Hepatocyte (in vitro differentiated cells): ENCODE measurements around the gene HTN1. TPM values are rescaled to one million over a fixed set of nuclear protein-coding genes. Genes with fewer than 3 reads are reported as not detected.
"Not testable (repeated sequence)": the region's sequence is repeated elsewhere in the genome, so short reads cannot be mapped to it uniquely, and the experiment has no call there.

Experiments used
- DNase-seq: peaks from one replicate; pipeline ENCODE4 v3.0.0-alpha.2; 2016; ENCODE audit warnings: low spot score
- H2AFZ ChIP-seq: fragments of 200-600 bp; sonication (generic); 2 replicates; pipeline ENCODE4 v1.6.0; 2016; ENCODE audit warnings: antibody characterized with exemption, mild to moderate bottlenecking
- H3K27ac ChIP-seq: fragments of 200-600 bp; sonication (generic); 2 replicates; pipeline ENCODE4 v1.5.1; 2016; ENCODE audit warnings: mild to moderate bottlenecking
- H3K27me3 ChIP-seq: fragments of 200-600 bp; sonication (generic); 2 replicates; pipeline ENCODE4 v1.6.1; 2016
- H3K36me3 ChIP-seq: fragments of 200-600 bp; sonication (generic); replicated peaks from 2 replicates; pipeline ENCODE4 v1.5.1; 2016; ENCODE audit warnings: low read depth; ENCODE audit not compliant: insufficient read depth
- H3K4me1 ChIP-seq: fragments of 200-600 bp; sonication (generic); 2 replicates; pipeline ENCODE4 v1.5.1; 2016; ENCODE audit warnings: mild to moderate bottlenecking, moderate library complexity; ENCODE audit not compliant: insufficient read depth
- H3K4me2 ChIP-seq: fragments of 200-600 bp; sonication (generic); 2 replicates; pipeline ENCODE4 v1.6.0; 2016
- H3K4me3 ChIP-seq: fragments of 200-600 bp; sonication (generic); 2 replicates; pipeline ENCODE4 v1.5.1; 2016; ENCODE audit warnings: mild to moderate bottlenecking
- H3K79me2 ChIP-seq: fragments of 200-600 bp; sonication (generic); 2 replicates; pipeline ENCODE4 v1.6.0; 2017; ENCODE audit warnings: mild to moderate bottlenecking
- H3K9me2 ChIP-seq: fragments of 200-600 bp; sonication (generic); replicated peaks from 2 replicates; pipeline ENCODE4 v1.6.0; 2017; ENCODE audit warnings: mild to moderate bottlenecking; ENCODE audit not compliant: insufficient read depth
- H3K9me3 ChIP-seq: fragments of 200-600 bp; sonication (generic); 2 replicates; pipeline ENCODE4 v1.5.1; 2016; ENCODE audit warnings: low read depth, mild to moderate bottlenecking
- H4K20me1 ChIP-seq: fragments of 200-600 bp; sonication (generic); 2 replicates; pipeline ENCODE4 v1.6.0; 2016; ENCODE audit warnings: mild to moderate bottlenecking; ENCODE audit not compliant: insufficient read depth, poor library complexity, severe bottlenecking
- EZH2 ChIP-seq: fragments of 200-600 bp; sonication (generic); IDR thresholded peaks from 2 replicates; pipeline ENCODE4 v1.6.1; 2016; ENCODE audit warnings: antibody characterized with exemption, mild to moderate bottlenecking, borderline replicate concordance
- EZH2phosphoT487 ChIP-seq: fragments of 200-600 bp; sonication (generic); IDR thresholded peaks from one replicate; pipeline ENCODE4 v1.6.1; 2018; ENCODE audit warnings: antibody characterized with exemption, mild to moderate bottlenecking, low read depth, moderate library complexity; ENCODE audit not compliant: unreplicated experiment, severe bottlenecking
- WGBS: methylation state at CpG from one replicate; pipeline ENCODE4 v1.1.6; 2016; ENCODE audit warnings: low lambda C conversion rate; ENCODE audit errors: missing lambda C conversion rate; 5-methylcytosine and 5-hydroxymethylcytosine counted together
- polyA plus RNA-seq: library from polyadenylated mRNA; unstranded; fragments of >200 nt; fragmentation: Nextera tagmentation; extraction: Ambion mirVana; gene quantifications from 2 replicates; pipeline ENCODE4 v1.2.1, GENCODE V29; 2016
- total RNA-seq: library from RNA; depleted of rRNA; stranded (reverse); fragments of >200 nt; gene quantifications from 2 replicates; pipeline ENCODE4 v1.2.3, GENCODE V29; 2014
- TF ChIP-seq, protein P1 (sequence below): fragments of 200-600 bp; sonication (generic); IDR thresholded peaks from 2 replicates; pipeline ENCODE4 v1.5.1; 2016; ENCODE audit warnings: antibody characterized with exemption, mild to moderate bottlenecking; ENCODE audit not compliant: poor library complexity

Gene HTN1
- total and polyA plus RNA-seq, 2 experiments from 2014 or later, result not detected

DNA sequence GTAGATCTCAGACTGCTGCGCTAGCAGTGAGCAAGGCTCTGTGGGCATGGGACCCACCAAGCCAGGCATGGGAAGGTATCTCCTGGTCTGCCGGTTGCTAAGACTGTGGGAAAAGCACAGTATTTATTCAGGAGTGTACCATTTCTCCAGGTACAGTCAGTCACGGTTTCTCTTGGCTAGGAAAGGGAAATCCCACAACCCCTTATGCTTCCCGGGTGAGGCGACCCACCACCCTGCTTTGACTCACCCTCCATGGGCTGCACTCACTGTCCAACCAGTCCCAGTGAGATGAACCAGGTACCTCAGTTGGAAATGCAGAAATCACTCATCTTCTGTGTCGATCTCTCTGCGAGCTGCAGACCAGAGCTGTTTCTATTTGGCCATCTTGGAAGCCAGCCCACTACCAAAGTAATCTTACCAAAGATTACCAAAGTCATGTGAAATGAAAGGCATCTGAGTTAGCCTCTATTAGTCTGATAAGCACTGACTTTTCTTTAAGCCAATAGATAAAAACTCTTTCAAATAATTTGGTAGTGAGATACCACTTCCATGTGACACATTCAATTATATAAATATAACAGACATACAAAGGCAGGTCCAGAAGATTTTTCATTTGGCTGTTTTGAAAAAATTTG, 8.5 kb upstream of the HTN1 start:
- H3K4me2 ChIP-seq, result no peak overlapping the region
- H3K9me3 ChIP-seq, result no peaks in the 10 kb centered on the region
- TF ChIP-seq EZH2, result no peak
- no peak for TF ChIP-seq EZH2phosphoT487
- TF ChIP-seq, protein P1, sequence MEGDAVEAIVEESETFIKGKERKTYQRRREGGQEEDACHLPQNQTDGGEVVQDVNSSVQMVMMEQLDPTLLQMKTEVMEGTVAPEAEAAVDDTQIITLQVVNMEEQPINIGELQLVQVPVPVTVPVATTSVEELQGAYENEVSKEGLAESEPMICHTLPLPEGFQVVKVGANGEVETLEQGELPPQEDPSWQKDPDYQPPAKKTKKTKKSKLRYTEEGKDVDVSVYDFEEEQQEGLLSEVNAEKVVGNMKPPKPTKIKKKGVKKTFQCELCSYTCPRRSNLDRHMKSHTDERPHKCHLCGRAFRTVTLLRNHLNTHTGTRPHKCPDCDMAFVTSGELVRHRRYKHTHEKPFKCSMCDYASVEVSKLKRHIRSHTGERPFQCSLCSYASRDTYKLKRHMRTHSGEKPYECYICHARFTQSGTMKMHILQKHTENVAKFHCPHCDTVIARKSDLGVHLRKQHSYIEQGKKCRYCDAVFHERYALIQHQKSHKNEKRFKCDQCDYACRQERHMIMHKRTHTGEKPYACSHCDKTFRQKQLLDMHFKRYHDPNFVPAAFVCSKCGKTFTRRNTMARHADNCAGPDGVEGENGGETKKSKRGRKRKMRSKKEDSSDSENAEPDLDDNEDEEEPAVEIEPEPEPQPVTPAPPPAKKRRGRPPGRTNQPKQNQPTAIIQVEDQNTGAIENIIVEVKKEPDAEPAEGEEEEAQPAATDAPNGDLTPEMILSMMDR, result no peak
- no peaks in the 10 kb centered on the region for H3K36me3 ChIP-seq
- no peak overlapping the region for H3K27ac ChIP-seq
- no peaks in the 10 kb centered on the region for H3K4me1 ChIP-seq
- no peaks in the 10 kb centered on the region for H3K27me3 ChIP-seq
- H3K79me2 ChIP-seq, result no peaks in the 10 kb centered on the region
- WGBS, result 90% methylated on average over 7 of the region's 7 CpGs
- no peaks in the 10 kb centered on the region for H3K9me2 ChIP-seq
- H3K4me3 ChIP-seq, result no peak overlapping the region
- H2AFZ ChIP-seq, result no peak overlapping the region
- DNase-seq, result no peak
- H4K20me1 ChIP-seq, result no peaks in the 10 kb centered on the region

DNA sequence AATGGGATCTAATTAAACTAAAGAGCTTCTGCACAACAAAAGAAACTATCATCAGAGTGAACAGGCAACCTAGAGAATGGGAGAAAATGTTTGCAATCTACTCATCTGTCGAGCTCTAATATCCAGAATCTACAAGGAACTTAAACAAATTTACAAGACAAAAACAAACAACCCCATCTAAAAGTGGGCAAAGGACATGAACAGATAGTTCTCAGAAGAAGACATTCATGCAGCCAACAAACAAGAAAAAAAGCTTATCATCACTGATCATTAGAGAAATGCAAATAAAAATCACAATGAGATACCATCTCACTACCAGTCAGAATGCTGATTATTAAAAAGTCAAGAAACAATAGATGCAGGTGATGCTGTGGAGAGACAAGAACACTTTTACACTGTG, 6.3 kb downstream of the HTN1 start:
- H2AFZ ChIP-seq, result not testable (repeated sequence)

DNA sequence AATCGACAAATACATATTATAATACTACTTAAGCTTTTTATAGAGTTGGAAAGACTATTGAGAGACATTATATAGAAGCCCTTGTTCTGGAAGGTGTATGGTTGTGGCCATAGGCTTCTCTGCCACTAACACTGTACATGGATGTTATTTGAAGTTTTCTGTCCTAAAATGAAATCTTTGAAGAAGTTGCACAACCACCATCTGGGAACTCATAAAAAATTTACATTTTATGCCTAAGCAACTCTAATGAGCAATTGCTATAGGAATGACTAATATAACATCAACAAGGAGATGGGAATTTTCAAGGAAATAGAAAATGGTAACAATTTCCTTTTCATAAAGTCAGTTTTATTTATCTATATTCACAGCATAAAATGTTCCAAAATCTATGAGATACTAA, 7.4 kb downstream of the HTN1 start:
- H3K9me2 ChIP-seq, result no peaks in the 10 kb centered on the region
- H3K4me2 ChIP-seq, result no peak overlapping the region
- DNase-seq, result no peak
- no peak overlapping the region for H2AFZ ChIP-seq
- H3K79me2 ChIP-seq, result no peaks in the 10 kb centered on the region
- 85% methylated on average over 1 of the region's 1 CpG for WGBS
- no peak overlapping the region for H3K4me3 ChIP-seq
- no peak for TF ChIP-seq EZH2
- no peak for TF ChIP-seq EZH2phosphoT487
- TF ChIP-seq, protein P1, result no peak
- no peaks in the 10 kb centered on the region for H3K36me3 ChIP-seq
- no peaks in the 10 kb centered on the region for H3K4me1 ChIP-seq
- no peak overlapping the region for H3K27ac ChIP-seq
- H4K20me1 ChIP-seq, result no peaks in the 10 kb centered on the region
- H3K27me3 ChIP-seq, result no peaks in the 10 kb centered on the region
- H3K9me3 ChIP-seq, result no peaks in the 10 kb centered on the region

More for the DNA sequence above, 6.3 kb downstream of the HTN1 start:
- H3K4me2 ChIP-seq, H3K9me2 ChIP-seq, H3K4me1 ChIP-seq, H4K20me1 ChIP-seq, H3K36me3 ChIP-seq, H3K9me3 ChIP-seq, DNase-seq, H3K4me3 ChIP-seq, H3K79me2 ChIP-seq, H3K27me3 ChIP-seq, H3K27ac ChIP-seq: not testable (repeated sequence)
- WGBS, result 39% methylated on average over 1 of the region's 1 CpG

DNA sequence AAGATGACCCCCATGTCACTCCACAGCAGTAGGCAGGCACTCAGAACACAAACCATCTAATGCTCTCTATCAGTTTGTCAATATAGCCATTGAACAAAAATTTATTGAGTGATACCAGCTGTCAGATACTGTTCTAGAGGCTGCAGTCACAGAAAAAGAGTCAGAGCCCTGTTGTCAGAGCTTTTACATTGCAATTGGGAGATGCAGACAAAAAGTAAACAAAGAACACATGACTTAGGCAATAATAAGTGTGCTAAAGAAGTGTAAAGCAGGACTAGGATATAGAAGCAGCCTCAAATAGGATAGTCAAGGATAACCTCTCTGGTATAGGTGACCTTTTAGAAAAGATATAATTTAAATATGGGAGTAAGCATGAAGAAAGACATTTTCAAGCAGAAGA, 8.9 kb downstream of the HTN1 start:
- TF ChIP-seq, protein P1, result no peak
- no peak for TF ChIP-seq EZH2
- TF ChIP-seq EZH2phosphoT487, result no peak
- no peak overlapping the region for H3K27ac ChIP-seq
- no peaks in the 10 kb centered on the region for H3K27me3 ChIP-seq
- no peaks in the 10 kb centered on the region for H4K20me1 ChIP-seq
- no peaks in the 10 kb centered on the region for H3K9me2 ChIP-seq
- H3K9me3 ChIP-seq, result no peaks in the 10 kb centered on the region
- H3K4me2 ChIP-seq, result no peak overlapping the region
- H3K36me3 ChIP-seq, result no peaks in the 10 kb centered on the region
- H3K79me2 ChIP-seq, result no peaks in the 10 kb centered on the region
- peak overlapping the region; percentile 2 for H2AFZ ChIP-seq
- H3K4me1 ChIP-seq, result no peaks in the 10 kb centered on the region
- DNase-seq, result no peak
- H3K4me3 ChIP-seq, result no peak overlapping the region
